Activated T-cell treated with anti-CD3 and anti-CD28 coated beads, Interleukin-2, amount 50 U/mL, for 1 hour (primary cell): Measurements from ENCODE around the gene AFTPH.
"Not testable (repeated sequence)": the region's sequence is repeated elsewhere in the genome, so short reads cannot be mapped to it uniquely, and the experiment has no call there.

Experiments
- DNase-seq: peaks from one replicate; pipeline ENCODE4 v3.0.0-alpha.2; 2020

Gene AFTPH

DNA sequence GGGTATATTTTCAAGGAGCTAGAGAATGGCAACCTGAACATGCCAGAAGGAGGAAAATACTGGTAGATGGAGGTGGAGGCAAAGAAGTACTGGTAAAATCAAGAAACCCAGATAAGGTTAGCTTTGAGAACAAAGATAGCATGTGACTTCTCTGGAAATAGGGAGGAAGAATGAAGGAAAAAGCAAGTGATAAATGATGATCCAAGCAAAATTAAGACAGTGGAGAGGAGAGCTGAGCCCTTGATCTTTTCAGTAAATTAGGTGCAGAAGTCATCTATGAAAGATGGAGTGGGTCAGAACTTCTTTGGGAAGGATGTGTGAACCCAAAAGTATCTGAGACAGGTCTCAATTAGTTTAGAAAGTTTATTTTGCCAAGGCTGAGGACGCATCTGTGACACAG is 25.7 kb upstream of the AFTPH start:
- no peak for DNase-seq

DNA sequence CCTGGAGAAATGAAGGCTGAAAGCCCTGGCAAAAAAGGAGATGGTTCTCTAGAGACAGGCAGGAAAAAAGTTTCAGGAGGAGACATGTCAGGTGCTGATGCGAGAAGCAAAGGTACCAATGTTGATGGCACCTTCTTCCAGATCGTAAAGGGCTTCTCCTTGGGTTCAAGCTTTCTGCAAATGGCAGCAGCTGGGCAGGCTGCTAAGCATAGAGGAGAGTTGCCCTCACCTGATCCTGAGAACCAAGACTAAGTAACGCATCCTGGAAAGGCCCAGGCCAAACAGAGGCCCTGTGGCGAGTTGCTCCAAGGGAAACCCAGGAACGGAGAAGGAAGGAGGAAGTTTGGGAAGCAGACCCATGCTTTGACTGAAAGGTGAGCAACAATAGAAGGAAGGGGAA is 23.6 kb upstream of the AFTPH start:
- no peak for DNase-seq

DNA sequence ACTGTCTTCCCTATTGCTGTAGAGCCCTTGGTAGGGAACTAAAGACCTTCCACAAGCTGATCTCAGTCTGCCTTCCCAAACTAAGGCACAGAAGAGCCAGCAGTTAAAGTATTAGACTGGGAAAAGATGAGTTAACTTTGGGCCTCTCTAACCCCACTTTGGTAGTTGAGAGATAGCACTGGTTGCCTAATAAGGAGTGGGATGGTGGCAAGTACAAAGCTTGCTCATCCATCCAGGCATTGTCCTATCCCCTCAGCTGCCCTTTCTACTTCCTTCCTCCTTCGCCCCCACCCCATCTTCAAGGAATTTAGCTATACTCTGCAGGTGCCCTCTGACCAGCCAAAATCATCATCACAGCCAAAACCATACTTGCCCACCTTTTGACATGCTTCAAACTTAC is 22.2 kb upstream of the AFTPH start:
- DNase-seq, result no peak

DNA sequence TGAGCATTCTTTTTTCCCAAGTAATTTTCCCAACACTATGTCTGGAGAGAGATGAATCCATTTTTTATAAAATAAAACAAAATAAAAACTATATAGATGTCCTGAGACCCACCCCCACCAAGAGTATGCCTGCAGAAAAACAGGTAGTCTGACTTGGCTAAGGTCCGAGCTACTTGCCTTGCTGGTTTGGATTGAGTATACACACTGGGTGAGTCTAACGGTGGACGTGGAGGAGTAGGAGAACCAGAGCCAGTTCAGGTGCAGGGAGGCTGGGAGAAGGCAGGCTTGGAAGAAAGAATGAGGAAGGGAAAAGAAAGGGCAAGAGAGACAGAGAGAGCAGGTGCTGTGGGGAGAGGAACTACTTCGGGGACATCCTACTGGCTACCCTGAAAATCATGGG is 21.3 kb upstream of the AFTPH start:
- DNase-seq, result no peak

DNA sequence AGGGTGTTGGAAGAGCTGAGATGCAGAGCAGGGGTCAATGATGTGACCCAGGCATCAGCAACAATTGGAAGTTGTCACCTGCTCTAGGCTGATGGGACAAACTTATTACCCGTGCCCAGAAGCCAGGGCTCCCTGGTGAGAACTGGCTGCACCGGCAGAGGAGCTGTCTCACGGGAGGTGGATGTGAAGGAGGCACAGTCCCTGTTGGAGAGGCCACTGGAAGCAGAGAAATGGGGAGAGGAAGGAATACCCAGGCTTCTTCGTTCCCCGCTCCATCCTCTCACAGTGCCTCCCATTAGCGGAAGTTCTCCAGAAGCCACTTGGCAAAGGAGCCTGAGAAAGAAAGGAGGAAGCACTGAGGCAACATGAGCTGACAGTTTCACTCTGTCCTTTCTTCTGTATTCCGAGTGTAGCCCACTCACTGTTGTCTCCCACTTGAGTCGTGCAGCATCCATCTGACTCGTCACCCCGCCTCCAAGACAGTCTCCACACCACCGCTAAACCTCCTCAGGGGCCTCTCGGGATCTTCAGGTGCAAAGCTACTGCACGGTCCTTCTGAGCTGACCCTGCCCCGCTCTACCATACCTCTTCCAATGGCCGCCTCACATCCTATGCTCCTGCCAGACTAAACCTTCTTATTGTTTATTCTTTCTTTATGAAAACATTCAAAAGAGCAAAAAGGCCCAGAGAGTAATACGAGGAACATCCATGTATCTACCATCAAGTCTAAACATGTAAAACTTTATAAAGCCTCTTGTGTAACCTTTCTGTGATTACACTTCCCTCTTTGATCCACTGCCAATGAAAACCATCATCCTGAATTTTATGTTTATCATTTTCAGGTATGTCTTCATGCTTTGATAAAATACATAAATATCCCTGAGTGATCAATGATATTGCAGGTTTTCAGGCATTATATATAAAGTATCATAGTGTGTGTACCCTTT is 19.1 kb upstream of the AFTPH start:
- no peak for DNase-seq

DNA sequence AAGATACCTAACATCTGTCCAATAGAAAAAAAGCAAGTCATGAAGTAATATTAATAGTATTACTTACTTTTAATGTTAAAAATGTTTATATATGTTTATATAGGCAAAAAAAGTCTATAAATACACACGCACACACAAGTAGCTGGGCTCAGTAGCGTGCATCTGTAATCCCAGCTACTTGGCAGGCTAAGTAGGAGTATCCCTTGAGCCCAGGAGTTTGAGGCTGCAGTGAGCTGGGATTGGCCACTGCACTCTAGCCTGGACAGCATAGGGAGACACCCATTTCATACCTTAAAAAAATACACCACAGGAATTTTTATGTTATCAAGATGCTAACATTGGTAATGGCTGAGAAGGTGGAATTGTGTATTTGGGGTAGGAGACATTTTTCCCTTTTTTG is 17.4 kb upstream of the AFTPH start:
- no peak for DNase-seq

DNA sequence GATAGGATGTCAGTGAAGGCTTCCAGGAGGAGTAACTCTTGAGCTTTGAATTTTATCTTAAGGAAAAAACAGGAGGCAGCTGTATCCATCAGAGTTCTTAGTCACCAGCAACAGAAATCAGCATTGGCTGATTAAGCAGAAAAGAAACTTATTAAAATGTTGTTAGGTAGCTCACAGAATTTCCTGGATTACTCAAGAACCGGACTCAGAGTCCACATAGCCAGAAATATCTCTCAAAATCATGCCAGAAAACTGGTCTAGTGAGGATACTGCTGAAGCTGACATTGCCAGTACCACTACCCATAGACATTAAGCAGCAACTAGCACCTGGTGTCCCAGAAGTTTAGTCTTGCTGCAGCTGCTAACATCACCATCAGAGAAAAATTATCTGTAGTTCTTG is 10.1 kb upstream of the AFTPH start:
- no peak for DNase-seq

DNA sequence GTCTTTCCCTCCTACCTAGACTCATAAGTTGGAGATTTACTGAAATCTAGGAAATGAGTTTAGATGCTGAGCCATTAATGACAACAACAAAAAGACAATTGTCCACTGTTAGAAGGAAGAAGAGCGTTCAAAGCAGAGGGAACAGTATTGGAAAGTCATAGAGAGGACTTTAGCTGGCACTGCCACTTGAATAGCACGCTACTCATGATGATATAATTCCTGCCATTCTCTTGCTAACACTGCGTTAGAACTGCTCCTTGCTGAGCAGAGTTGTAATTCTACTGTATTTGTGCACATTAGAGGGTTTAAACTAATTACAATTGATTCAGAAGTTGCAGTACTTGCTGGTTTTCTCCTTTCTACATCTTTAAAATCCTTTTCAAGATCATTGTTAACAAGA is 9.0 kb upstream of the AFTPH start:
- DNase-seq, result no peak

DNA sequence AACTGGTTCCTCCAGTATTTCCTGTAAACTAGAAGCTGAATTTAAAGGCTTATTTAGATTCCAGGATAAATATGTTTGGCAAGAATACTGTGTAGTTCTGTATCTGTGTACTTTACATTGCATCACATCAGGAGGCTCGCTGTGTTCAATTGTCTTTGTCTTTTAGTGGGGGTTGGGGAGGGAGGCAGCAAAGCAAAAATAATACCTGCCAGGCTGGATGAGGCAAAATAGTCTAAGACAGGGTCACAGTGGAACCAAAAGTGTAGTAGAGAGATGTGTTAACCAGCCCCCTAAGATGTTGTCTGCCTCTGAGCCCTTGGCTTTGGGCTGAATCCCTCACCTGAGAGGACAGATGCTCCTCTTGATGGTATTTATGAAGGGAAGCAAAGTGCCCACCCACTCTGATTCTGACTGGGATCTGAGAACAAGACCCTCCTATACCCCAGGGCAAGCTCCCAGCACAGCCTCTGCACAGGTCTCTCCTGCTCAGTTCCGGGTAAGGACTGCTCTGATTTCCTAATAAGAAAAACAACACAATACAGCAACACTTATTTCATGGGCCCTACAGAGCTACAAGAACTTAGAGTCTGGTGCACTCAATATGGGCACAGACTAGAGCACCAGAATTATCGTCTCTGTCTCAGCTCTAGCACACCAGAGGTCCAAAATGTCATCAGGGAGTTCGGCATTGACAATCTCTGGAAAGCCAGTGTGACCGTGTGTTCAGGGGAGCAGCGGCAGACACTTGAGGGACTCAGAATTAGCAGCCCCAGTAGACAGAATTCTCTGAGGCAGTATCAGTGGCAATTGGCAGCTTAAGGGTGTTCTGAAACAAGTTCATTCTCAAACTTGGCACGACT is 7.2 kb upstream of the AFTPH start:
- no peak for DNase-seq

DNA sequence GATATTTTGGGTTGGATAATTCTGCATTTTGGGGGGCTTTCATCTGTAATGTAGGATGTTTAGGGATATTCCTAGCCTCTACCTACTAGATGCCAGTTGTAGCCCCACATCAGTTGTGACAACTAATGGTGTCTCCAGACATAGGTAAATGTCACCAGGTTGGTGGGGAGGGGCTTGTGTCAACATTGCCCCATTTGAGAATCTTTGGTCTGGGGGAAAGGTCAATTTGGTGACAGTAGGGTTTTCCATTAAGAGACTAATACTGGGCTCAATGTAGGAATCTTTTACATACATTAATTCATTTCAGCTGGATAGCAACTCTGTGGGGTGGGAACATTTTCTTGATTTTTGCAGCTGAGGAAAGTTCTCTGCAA is 6.6 kb upstream of the AFTPH start:
- DNase-seq, result no peak

DNA sequence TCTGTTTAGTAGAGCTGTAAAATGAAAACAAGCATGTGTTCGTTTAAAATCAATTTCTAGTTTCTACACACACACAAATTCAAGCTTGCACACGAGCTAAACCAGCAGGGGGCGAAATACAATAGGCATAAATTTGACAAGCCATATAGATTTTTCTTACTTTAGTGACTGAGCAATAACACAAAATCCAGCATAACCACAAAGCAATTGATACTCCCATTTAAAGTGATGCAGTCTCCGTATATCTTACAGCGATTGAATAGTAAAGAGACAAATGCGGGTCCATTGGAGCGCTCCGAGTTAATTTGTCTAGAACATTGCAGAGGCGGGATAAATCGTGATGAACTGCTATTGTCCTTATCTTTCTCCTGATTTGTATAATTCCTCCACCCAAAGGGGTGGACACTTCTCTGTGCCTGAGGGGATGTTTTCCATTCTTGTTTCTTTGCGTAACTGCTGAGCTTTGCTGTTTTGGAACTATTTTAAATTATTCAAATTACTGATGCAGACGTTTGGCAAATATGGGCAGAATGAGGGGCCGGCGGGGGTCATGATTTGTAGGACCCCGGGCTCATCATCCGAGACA is 1.2 kb upstream of the AFTPH start:
- DNase-seq, result peak; percentile 62

DNA sequence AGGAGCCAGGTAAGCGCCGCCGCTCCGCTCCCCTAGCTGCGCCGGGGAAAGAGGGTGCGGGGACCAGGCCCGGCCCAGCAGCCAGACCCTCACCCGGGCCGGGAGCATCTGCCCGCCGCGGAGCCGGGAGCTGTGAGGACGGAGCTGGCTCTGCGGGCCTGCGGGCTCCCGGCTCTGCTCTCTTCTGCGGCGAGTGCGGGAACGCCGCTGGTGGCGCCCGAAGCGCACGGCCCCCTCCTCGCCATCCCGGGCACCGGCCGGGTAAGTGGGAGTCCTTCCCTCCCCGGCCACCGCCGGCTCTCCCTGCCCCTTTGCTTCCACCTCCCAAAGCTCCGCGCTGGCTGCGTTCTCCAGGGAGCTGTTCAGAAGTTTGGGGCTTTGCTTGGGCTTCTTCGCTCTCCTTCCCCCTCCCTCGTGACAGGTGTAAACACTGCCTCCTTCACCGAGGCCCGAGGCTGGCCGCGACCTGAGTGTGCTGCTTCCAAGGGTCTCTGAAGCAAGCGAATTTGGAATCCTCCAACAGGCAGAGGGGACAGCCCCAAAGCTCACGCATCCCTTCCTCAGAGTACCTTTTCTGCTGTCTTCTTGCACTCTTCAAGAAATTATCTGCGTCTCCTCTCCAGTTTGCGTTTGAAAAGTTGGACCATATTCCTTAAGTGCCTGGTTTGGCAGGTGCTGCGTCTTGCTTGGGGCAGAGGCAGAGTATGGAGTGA is 632 bp downstream of the AFTPH start:
- DNase-seq, result no peak

DNA sequence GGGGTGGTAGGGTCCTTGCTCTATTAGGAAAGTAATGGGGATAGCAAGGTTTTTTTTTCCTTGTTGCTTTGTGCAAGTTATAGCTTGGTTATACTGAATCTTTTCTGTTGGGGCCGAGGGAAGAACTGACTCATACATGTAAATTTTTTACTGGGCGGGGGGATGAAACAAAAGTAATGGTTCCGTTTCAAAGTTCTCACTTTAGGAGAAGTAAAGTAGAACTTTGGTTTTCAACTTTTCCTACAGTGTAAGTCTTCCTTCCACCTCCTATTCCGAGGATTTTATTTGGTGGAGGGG is 1.1 kb downstream of the AFTPH start:
- no peak for DNase-seq

DNA sequence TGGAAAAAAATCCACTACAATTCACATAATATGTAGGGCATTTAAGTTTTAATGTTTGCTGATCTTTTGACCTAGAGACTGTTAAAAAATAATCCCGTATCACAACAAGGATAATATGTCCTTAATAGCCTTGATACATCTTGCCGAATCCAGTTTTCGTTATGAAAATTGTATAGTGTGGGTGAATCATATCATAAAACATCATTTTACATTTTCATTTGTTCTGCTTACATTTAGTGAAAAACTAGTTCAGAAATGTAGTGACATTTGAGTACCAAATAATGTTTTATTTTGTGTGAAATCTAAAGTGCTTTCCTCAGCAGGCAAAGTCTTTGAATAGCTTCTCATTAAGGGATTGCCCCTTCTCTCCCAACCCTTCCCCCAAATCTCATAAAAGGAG is 1.9 kb downstream of the AFTPH start:
- DNase-seq, result no peak

DNA sequence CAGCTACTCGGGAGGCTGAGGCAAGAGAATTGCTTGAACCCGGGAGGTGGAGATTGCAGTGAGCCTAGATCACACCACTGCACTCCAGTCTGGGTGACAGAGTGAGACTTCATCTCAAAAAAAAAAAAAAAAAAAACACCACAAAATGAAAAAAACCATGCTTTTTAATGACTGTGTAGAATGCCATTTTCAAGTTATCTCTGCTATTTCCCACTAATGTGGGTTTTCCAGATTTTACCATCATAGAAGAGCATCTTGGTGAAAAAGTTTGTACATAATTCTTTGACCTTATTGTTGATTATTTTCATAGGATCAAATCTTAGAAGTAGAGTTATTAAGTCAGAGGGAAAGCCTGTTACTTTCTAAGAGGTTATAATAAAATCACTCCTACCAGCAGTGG is 6.8 kb downstream of the AFTPH start:
- not testable (repeated sequence) for DNase-seq

DNA sequence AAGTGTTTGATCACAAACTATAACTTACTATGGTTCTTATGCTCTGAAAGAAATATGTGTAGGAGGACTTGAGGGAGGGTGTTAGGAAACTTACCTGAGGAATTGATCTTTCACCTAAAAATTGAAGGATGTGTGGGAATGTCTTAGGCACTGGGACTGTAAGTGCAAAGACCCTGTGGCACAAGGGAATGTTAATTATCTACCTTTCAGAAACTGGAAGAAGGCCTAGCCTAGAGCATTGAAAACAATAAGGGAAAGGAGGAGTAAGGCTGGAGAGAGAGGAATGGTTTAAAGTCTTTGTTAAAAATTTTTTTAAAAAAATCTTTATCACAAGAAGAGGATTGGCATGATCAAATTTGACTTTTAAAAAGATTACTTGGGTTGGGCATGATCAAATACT is 7.9 kb downstream of the AFTPH start:
- no peak for DNase-seq

DNA sequence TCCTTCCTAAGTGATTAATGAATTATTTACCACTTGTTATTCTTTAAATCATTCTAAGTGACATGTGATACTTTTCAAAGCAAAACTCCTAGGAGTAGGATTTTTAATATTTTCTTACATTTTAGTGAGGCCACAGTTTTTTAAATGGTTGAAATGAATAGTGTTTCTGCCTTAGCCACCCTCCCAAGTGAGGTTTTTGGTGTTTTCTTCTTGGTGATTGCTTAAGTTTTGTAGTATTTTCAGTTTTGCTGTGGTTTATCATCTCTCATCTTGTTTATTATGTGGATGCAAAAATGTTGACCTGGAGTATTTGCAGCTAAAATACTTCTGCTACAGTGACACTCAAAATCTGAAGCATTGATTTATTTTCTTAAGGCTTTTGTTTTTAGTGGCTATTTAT is 9.8 kb downstream of the AFTPH start:
- DNase-seq, result no peak

DNA sequence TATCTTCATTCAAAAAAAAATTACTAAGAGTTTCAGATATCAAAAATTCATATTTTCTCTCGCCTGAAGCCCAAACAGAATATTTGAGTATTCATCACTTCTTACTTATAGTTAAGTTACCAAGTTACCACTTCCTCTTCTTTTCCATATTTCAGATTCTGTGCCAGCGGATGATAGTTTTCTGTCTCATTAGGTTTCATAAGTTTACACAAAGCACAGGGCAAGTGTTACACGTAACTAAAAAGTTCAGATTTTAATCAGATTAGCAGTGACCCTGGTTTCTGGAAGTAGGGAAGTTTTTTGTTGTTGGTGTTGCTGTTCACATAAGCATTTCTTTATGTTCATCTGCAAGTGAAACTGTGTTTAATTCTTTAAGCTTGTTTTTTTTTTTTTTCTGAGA is 10.2 kb downstream of the AFTPH start:
- no peak for DNase-seq

DNA sequence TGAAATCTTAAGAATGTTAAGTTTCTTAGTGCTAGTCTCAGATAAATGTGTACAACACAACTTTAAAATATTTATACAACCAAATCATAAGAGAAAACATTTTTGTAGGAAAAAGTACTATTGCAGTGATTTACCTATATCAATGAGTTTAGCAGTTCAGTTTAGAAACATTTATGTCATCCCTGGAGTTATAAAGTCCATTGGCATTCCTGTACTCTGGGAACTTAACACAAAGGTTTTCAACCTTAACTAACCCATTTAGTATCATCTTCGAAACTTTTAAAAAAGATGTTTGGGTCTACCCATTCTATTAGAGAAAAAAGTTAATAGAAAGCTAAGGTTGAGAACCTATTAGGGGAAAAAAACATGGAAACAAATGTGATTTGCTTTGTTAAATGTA is 10.9 kb downstream of the AFTPH start:
- DNase-seq, result no peak

DNA sequence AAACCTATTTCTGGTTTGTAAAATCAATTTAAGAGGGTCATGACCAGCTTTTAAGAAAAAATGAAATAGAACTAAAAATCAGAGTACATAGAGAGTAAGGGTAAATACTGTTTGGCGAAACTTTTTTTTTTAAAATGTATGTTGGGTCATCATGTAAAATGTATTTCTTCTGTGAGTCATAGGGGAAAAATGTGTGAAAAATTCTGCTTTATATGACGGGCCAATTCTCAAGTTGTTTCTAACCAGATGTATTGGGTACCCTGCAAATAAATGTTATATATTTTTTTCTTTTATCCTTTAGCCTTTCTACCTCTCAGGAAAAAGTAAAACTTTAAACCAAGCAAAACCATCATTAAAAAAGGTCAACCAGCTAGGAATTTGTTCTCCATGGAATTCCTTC is 13.9 kb downstream of the AFTPH start:
- DNase-seq, result no peak

DNA sequence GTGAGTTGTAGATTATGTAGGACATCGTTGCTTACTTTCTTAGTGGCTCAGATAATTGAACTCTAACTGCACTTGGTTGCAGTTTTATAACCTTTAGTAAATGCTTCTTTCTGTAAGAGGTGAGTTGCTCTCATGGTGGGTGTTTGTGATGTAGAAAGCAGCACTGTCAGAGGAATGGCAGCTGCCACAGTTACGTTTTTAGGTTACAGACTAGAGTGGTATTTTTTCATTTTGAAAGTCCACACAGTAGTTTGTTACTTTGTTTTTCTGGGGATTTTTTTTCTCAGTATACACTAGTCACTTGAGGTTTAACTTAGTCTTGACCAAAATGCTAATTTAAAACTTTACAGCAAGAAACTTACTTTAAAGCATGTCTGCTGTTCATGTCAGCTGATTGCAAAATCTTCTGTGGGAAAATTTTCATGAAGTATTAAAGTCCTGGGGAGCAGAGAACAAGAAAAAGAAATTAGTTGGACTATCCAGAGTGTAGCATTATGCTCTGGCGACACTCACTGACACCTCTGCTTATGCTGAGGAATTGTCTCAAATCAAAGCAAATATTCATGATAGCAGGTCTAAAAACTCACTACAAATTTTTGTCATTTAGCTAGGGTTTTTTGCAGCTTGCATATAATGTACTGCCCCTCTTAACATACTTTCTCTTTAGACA is 14.8 kb downstream of the AFTPH start:
- DNase-seq, result no peak

DNA sequence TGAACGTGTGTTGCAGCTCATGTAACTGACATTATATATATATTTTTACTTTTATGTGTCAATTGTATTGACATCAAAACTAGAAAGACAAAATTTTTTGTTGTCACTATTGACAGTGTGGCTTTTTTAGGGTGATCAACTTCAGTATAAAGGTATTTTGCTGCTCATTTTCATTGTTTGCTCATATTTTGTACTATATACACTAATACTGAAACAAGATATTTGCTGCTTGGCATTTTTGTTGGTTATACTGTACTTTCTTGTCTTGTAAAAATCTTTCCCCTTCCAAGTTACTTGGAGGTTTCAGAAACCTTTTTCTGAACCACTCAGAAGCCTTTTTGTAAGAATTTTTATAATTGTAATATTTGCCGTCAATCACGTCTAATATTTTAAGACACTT is 16.5 kb downstream of the AFTPH start:
- DNase-seq, result no peak

DNA sequence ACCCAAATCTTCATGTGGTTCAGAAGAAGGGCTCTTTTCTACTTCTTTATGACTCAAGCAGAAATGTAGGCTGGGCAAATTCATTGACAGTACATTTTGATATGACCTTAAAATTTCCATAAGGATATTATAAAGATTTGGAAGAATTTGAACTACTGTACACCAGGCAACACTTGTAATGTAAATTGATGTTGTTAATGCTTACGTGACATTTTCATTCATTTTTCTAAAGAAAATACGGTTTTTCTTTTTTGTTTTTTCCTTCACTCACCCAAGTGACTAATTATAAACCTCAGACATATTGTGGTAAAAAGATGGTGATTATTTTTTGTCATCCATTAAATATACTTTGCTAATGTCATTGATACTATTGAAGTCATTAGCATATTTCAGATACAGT is 17.4 kb downstream of the AFTPH start:
- DNase-seq, result no peak
